GM12801 (cell line): Measurements from ENCODE around the gene NELL1.

Source experiments
- TF ChIP-seq, protein P1 (sequence below): IDR thresholded peaks from one replicate; pipeline ENCODE4 v1.5.1; 2011; ENCODE audit warnings: control low read depth; ENCODE audit not compliant: insufficient read length; ENCODE audit errors: extremely low read depth

The NELL1 gene

DNA sequence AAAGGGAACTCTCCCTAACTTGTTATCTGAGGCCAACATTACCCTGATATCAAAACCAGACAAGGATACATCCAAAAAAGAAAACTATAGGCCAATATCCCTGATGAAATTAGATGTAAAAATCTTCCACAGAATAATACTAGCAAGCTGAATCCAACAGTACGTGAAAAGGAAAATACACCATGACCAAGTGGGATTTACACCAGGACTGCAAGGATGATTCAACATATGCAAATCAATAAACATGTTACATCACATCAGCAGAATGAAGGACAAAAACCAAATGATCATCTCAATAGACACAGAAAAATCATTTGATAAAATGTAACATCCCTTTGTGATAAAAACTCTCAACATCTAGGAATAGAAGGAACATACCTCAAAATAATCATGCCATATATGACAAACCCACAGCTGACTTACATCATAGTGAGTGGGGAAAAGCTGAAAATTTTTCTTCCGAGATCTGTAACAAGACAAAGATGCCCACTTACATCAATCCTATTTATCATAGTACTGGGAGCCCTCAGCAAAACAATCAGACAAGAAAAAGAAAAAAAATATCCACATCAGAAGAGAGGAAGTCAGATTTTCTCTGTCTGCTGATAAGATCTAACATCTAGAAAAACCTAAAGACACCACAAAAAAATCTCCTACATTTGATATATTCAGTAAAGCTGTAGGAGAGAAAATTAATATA, 820.2 kb downstream of the NELL1 start:
- TF ChIP-seq, protein P1, sequence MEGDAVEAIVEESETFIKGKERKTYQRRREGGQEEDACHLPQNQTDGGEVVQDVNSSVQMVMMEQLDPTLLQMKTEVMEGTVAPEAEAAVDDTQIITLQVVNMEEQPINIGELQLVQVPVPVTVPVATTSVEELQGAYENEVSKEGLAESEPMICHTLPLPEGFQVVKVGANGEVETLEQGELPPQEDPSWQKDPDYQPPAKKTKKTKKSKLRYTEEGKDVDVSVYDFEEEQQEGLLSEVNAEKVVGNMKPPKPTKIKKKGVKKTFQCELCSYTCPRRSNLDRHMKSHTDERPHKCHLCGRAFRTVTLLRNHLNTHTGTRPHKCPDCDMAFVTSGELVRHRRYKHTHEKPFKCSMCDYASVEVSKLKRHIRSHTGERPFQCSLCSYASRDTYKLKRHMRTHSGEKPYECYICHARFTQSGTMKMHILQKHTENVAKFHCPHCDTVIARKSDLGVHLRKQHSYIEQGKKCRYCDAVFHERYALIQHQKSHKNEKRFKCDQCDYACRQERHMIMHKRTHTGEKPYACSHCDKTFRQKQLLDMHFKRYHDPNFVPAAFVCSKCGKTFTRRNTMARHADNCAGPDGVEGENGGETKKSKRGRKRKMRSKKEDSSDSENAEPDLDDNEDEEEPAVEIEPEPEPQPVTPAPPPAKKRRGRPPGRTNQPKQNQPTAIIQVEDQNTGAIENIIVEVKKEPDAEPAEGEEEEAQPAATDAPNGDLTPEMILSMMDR, result no peak

DNA sequence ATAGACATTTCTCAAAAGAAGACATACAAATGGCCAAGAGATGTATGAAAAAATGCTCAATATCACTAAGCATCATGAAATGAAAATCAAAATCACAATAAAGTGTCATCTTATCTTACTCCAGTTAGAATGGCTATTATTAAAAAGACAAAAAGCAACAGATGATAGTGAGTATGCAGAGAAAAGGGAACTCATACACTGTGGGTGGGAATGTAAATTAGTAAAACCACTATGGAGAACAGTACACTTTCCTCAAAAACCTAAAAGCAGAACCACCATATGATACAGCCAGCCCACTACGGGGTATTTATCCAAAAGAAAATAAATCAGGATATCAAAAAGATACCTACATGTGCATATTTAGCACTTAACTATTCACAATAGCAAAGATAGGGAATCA, 823.5 kb downstream of the NELL1 start:
- TF ChIP-seq, protein P1, result no peak

DNA sequence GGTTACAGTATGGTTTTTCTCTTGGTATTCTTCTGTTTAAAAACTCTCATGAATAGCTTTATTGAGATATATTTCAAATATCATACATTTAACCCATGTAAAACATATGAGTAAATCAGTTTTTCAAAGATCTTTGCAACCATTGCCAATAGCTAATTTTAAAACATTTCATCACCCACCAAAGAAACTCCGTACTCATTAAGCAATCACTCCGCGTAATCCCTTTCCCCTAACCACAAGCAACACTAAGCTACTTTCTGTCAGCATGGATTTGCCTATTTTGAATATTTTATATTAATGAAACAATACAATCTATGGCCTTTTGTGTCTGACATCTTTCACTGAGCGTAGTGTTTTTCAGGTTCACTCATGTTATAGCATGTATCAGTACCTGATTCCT, 825.6 kb downstream of the NELL1 start:
- TF ChIP-seq, protein P1, result no peak

DNA sequence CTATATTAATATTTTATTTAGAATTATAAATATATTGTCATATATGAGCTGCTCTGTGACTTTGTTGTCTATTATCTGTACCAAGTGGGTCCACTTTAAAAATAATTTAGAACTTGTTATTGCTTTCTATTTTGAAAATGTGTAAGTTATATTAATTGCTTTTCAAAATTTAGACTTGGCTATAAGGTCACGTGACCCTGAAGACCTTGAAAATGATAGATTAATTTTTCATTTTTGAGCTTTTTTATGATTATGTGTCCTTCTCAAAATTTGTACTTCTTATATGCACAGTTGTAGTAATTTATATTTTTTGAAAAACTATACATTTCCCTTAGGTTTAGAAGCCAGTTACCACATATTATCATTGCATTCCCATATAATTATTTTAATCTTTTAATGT, 826.5 kb downstream of the NELL1 start:
- TF ChIP-seq, protein P1, result no peak

DNA sequence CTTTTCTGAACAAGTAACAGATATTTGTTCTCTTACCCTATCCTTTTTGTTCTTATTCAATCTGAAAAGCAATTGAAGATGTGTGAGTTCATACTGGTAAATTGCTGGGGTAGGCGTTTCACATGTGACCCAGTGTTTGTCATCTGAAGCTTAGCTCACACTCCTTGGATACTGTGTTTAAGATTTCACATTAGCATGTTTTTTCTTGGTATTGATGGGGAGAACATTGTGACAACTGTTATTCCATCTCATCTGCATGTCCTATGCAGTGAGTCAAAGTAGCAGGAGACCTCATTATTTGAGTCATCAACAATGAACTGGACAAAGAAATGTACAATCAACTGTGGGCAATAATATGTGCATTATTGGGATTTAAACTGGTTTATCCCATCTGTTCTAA, 831.9 kb downstream of the NELL1 start:
- TF ChIP-seq, protein P1, result no peak

DNA sequence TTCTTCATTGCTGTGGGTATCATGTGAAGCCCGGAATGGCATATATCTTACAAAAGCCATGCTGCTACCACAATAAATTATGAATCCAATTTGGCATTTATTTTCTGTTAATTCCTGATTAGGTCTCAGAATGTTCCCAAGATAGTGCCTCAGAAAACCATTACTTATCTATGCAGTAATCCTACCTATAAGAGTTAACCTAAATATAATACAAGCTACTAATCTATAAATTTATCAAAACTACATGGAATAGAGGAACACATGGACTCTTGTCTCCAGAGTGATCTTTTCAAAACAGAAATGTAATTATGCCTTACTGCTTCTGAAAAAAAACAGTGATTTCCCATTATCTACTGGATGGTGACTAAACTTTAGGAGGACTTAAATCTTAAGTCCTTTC, 835.7 kb downstream of the NELL1 start:
- TF ChIP-seq, protein P1, result no peak

DNA sequence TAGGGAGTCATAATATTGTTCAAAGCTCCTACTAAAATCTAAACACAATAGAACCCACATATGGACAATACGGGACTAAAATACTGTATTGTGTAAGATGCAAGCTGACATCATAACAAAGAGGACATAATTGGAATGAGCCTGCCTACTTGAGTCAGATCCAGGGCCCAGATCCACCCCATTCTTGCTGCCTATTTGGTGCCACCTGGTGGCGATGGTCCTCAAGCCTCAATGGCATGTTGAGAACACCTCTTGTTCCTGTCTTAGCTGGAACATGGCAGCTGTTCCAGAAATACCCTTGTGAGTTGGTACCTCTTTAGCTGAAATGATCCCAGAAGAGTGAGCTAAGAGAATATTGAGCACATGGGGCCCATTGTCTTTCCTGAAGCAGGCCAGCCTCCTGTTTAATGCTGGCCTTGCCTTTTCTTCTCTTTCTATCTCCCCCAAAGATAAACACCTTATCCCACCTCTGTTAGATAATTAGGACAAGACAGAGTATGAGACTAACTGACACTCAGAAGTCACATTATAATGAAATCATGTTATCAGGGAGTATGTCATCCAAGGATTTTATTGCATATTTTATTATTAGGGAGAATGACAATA, 842.6 kb downstream of the NELL1 start:
- TF ChIP-seq, protein P1, result no peak
